ENCODE measurements around the gene PLEKHA6.

GRCh38 chr1:204377800-204378668 is 18.3 kb upstream of the PLEKHA6 start:
- TF ChIP-seq RAD21 (IDR thresholded peaks at IDR 0.05; ENCODE audit: low read length) (no peak), CEBPB (IDR thresholded peaks at IDR 0.05; ENCODE audit: low read depth, low read length) (no peak), CTCF (conservative IDR thresholded peaks at IDR 0.05; ENCODE audit: low read depth, low read length) (no peak)

Data from IMR-90 (cell line).